HEK293T (cell line): ENCODE data around the gene LRP1B.

Source experiments
- ARNT ChIP-seq: fragments of 450-650 bp; IDR thresholded peaks from 2 replicates; pipeline ENCODE4 v1.6.1; 2017; ENCODE audit warnings: mild to moderate bottlenecking
- BHLHE40 ChIP-seq: fragments of 450-650 bp; IDR thresholded peaks from 2 replicates; pipeline ENCODE4 v1.6.1; 2016; ENCODE audit warnings: mild to moderate bottlenecking, moderate library complexity, borderline replicate concordance
- CTBP1 ChIP-seq: fragments of 450-650 bp; IDR thresholded peaks from 2 replicates; pipeline ENCODE4 v1.6.1; 2016; ENCODE audit warnings: borderline replicate concordance
- ELF4 ChIP-seq: fragments of 450-650 bp; IDR thresholded peaks from 2 replicates; pipeline ENCODE4 v1.6.1; 2017; ENCODE audit warnings: antibody characterized with exemption
- FOXA1 ChIP-seq: fragments of 450-650 bp; IDR thresholded peaks from 2 replicates; pipeline ENCODE4 v1.6.1; 2016; ENCODE audit warnings: mild to moderate bottlenecking
- FOXK2 ChIP-seq: fragments of 450-650 bp; IDR thresholded peaks from 2 replicates; pipeline ENCODE4 v1.6.1; 2016; ENCODE audit warnings: mild to moderate bottlenecking
- FOXM1 ChIP-seq: fragments of 450-650 bp; IDR thresholded peaks from 2 replicates; pipeline ENCODE4 v1.6.1; 2017; ENCODE audit warnings: mild to moderate bottlenecking, borderline replicate concordance
- L3MBTL2 ChIP-seq: fragments of 450-650 bp; conservative IDR thresholded peaks from 2 replicates; pipeline ENCODE4 v1.6.1; 2016; ENCODE audit warnings: mild to moderate bottlenecking
- LEF1 ChIP-seq: fragments of 450-650 bp; IDR thresholded peaks from 2 replicates; pipeline ENCODE4 v1.6.1; 2017; ENCODE audit warnings: mild to moderate bottlenecking, borderline replicate concordance
- NFRKB ChIP-seq: fragments of 450-650 bp; IDR thresholded peaks from 2 replicates; pipeline ENCODE4 v1.6.1; 2016; ENCODE audit warnings: mild to moderate bottlenecking, moderate library complexity
- PKNOX1 ChIP-seq: fragments of 450-650 bp; IDR thresholded peaks from 2 replicates; pipeline ENCODE4 v1.6.1; 2016
- SP1 ChIP-seq: fragments of 450-650 bp; IDR thresholded peaks from 2 replicates; pipeline ENCODE4 v1.6.1; 2017
- TARDBP ChIP-seq: fragments of 450-650 bp; IDR thresholded peaks from 2 replicates; pipeline ENCODE4 v1.6.1; 2016

- TF ChIP-seq LEF1 (no peak), ARNT (no peak), FOXM1 (no peak), BHLHE40 (no peak), FOXA1 (no peak), L3MBTL2 (no peak), SP1 (no peak), CTBP1 (no peak), TARDBP (no peak), NFRKB (no peak), ELF4 (no peak), PKNOX1 (no peak), FOXK2 (no peak)
These were observed 1025.1 kb downstream of the LRP1B start for GRCh38 chr2:141105763-141106162.
